HG03135 (cell line): Measurements from ENCODE around the gene SPG11.

Experiments
- ATAC-seq: cut with Tn5 transposase; IDR thresholded peaks from one replicate; pipeline ENCODE4 v1.9.1; 2021; ENCODE audit warnings: mild to moderate bottlenecking, moderate library complexity; ENCODE audit not compliant: unreplicated experiment

Gene SPG11

GRCh38 chr15:44623178-44623577, 40.3 kb downstream of the SPG11 start:
- ATAC-seq, result no peak

GRCh38 chr15:44620081-44620480, 43.4 kb downstream of the SPG11 start:
- no peak for ATAC-seq

GRCh38 chr15:44616974-44617373, 46.5 kb downstream of the SPG11 start:
- no peak for ATAC-seq

GRCh38 chr15:44606740-44607139, 56.7 kb downstream of the SPG11 start:
- no peak for ATAC-seq

- no peak for ATAC-seq
Measured at GRCh38 chr15:44603126-44603525, 60.3 kb downstream of the SPG11 start.

GRCh38 chr15:44598892-44599291, 64.6 kb downstream of the SPG11 start:
- ATAC-seq, result no peak

GRCh38 chr15:44598066-44598465, 65.4 kb downstream of the SPG11 start:
- no peak for ATAC-seq

- no peak for ATAC-seq
Measured at GRCh38 chr15:44596511-44597010, 66.9 kb downstream of the SPG11 start.

GRCh38 chr15:44595656-44596510, 67.6 kb downstream of the SPG11 start:
- no peak for ATAC-seq

GRCh38 chr15:44595246-44595645, 68.2 kb downstream of the SPG11 start:
- no peak for ATAC-seq

- ATAC-seq, result no peak
Measured at GRCh38 chr15:44593042-44593736, 70.3 kb downstream of the SPG11 start.

GRCh38 chr15:44591326-44591725, 72.1 kb downstream of the SPG11 start:
- no peak for ATAC-seq

GRCh38 chr15:44588541-44588940, 74.9 kb downstream of the SPG11 start:
- no peak for ATAC-seq

- no peak for ATAC-seq
Measured at GRCh38 chr15:44585633-44586032, 77.8 kb downstream of the SPG11 start.

GRCh38 chr15:44584162-44584749, 79.2 kb downstream of the SPG11 start:
- ATAC-seq, result no peak

GRCh38 chr15:44580105-44580504, 83.4 kb downstream of the SPG11 start:
- ATAC-seq, result no peak

GRCh38 chr15:44574734-44575133, 88.7 kb downstream of the SPG11 start:
- ATAC-seq, result no peak

- ATAC-seq, result no peak
Measured at GRCh38 chr15:44573386-44573785, 90.1 kb downstream of the SPG11 start.

- ATAC-seq, result no peak
Measured at GRCh38 chr15:44570361-44570760, 93.1 kb downstream of the SPG11 start.

GRCh38 chr15:44569316-44569715, 94.1 kb downstream of the SPG11 start:
- ATAC-seq, result no peak

- no peak for ATAC-seq
Measured at GRCh38 chr15:44568338-44568737, 95.1 kb downstream of the SPG11 start.

GRCh38 chr15:44566155-44566540, 97.3 kb downstream of the SPG11 start:
- no peak for ATAC-seq
